Ascending aorta (tissue), 2 donors: ENCODE data around the gene EBP. TPM values are rescaled to one million over a fixed set of nuclear protein-coding genes. Genes with fewer than 3 reads are reported as not detected.

ENCODE experiments used
- DNase-seq, 2 donors: peaks; one replicate each; pipeline ENCODE4 v3.0.0-alpha.2; 2019; ENCODE audit warnings: low spot score in 2 of 2
- H3K27ac ChIP-seq, 2 donors: fragments of 200-600 bp; sonication (generic); one replicate each; pipeline ENCODE4 v1.5.1; 2016 to 2017; ENCODE audit warnings: mild to moderate bottlenecking in 1 of 2
- H3K27me3 ChIP-seq: fragments of 200-600 bp; sonication (generic); one replicate; pipeline ENCODE4 v1.5.1; 2017
- H3K36me3 ChIP-seq, 2 donors: fragments of 200-600 bp; sonication (generic); one replicate each; pipeline ENCODE4 v1.5.1; 2016
- H3K4me1 ChIP-seq, 2 donors: fragments of 200-600 bp; sonication (generic); one replicate each; pipeline ENCODE4 v1.5.1; 2016 to 2017; ENCODE audit warnings: mild to moderate bottlenecking in 1 of 2
- H3K4me3 ChIP-seq, 2 donors: fragments of 200-600 bp; sonication (generic); one replicate each; pipeline ENCODE4 v1.5.1; 2016 to 2017; ENCODE audit warnings: mild to moderate bottlenecking in 1 of 2
- H3K9me3 ChIP-seq, 2 donors: fragments of 200-600 bp; sonication (generic); one replicate each; pipeline ENCODE4 v1.5.1; 2016
- CTCF ChIP-seq, 3 experiments: fragments of 200-600 bp in 2 of 3; fragments of 450-650 bp in 1 of 3; sonication (generic) in 2 of 3; IDR thresholded peaks; one replicate each; pipeline ENCODE4 v1.5.1; 2016 to 2019; ENCODE audit warnings: antibody characterized with exemption in 3 of 3, mild to moderate bottlenecking in 1 of 3, moderate library complexity in 1 of 3
- intact Hi-C: fragments of 100-400 bp; cut with DNase I; formaldehyde crosslinking; loops from one replicate; pipeline ENCODE4 v1.15.1; 2023
- total RNA-seq: library from RNA; depleted of rRNA; stranded (reverse); fragments of >200 nt; gene quantifications from one replicate; pipeline ENCODE4 v1.1.0, GENCODE V29; 2016

The EBP gene
- total RNA-seq, 1 donor from 2014 or later: 76.2 TPM

- Histone ChIP-seq H3K36me3 (peaks cover 5 to 6% of the 10 kb centered on the region in 2 donors), H3K27me3 (no peaks in the 10 kb centered on the region), H3K4me1 (peaks cover 0 to 3% of the 10 kb centered on the region in 2 donors), H3K9me3 (no peaks in the 10 kb centered on the region), H3K4me3 (no peak overlapping the region), H3K27ac (no peak overlapping the region)
- no peak for TF ChIP-seq CTCF (IDR thresholded peaks at IDR 0.05)
- intact Hi-C loops: no loop called here
- no peak for DNase-seq
These were observed 7.9 kb upstream of the EBP start for GRCh38 chrX:48513670-48514069.

- H3K27ac ChIP-seq: no peak overlapping the region
- H3K4me1 ChIP-seq: peaks cover 0 to 3% of the 10 kb centered on the region in 2 donors
- no peak for DNase-seq
- H3K9me3 ChIP-seq: no peaks in the 10 kb centered on the region
- H3K4me3 ChIP-seq: no peak overlapping the region
- H3K36me3 ChIP-seq: peaks cover 5 to 6% of the 10 kb centered on the region in 2 donors
- intact Hi-C loops: no loop called here
- TF ChIP-seq CTCF (IDR thresholded peaks at IDR 0.05): no peak
- no peaks in the 10 kb centered on the region for H3K27me3 ChIP-seq
These were observed 7.3 kb upstream of the EBP start for GRCh38 chrX:48514126-48514806.

- intact Hi-C loops: no loop called here
- no peaks in the 10 kb centered on the region for H3K4me1 ChIP-seq
- H3K4me3 ChIP-seq: no peak overlapping the region
- no peak overlapping the region for H3K27ac ChIP-seq
- no peak for TF ChIP-seq CTCF (IDR thresholded peaks at IDR 0.05)
- H3K9me3 ChIP-seq: no peaks in the 10 kb centered on the region
- H3K27me3 ChIP-seq: no peaks in the 10 kb centered on the region
- DNase-seq: no peak
- H3K36me3 ChIP-seq: peaks cover 5 to 6% of the 10 kb centered on the region in 2 donors
These were observed 6.6 kb upstream of the EBP start for GRCh38 chrX:48514868-48515460.

GRCh38 chrX:48515842-48516241 is 5.8 kb upstream of the EBP start:
- intact Hi-C loops: no loop called here
- Histone ChIP-seq H3K4me3 (no peak overlapping the region), H3K27ac (no peak overlapping the region), H3K27me3 (no peaks in the 10 kb centered on the region), H3K36me3 (peaks cover 5 to 6% of the 10 kb centered on the region in 2 donors), H3K9me3 (no peaks in the 10 kb centered on the region), H3K4me1 (no peaks in the 10 kb centered on the region)
- TF ChIP-seq CTCF (IDR thresholded peaks at IDR 0.05): no peak
- no peak for DNase-seq

GRCh38 chrX:48516285-48516684 is 5.3 kb upstream of the EBP start:
- Histone ChIP-seq H3K4me1 (no peaks in the 10 kb centered on the region), H3K27me3 (no peaks in the 10 kb centered on the region), H3K27ac (no peak overlapping the region), H3K36me3 (peaks cover 5 to 6% of the 10 kb centered on the region in 2 donors), H3K9me3 (no peaks in the 10 kb centered on the region), H3K4me3 (no peak overlapping the region)
- intact Hi-C loops: no loop called here
- TF ChIP-seq CTCF (IDR thresholded peaks at IDR 0.05): no peak
- no peak for DNase-seq
